T-helper 2 cell treated with Interferon-gamma antibody and Interleukin-4, amounts not matched to agents 5 μg/mL and 100 μg/mL, for 36 hours (primary cell): ENCODE data around the gene SYNJ2.

ENCODE experiments used
- DNase-seq: peaks from one replicate; pipeline ENCODE4 v3.0.0; 2021; ENCODE audit warnings: low spot score
- H3K27ac Mint-ChIP-seq: one replicate; pipeline ENCODE4 v1.8.0; 2021; ENCODE audit warnings: mild to moderate bottlenecking, mixed read lengths
- H3K27me3 Mint-ChIP-seq: one replicate; pipeline ENCODE4 v1.8.0; 2021; ENCODE audit warnings: low read depth, mixed read lengths
- H3K36me3 Mint-ChIP-seq: one replicate; pipeline ENCODE4 v1.8.0; 2021; ENCODE audit warnings: low read depth, mixed read lengths
- H3K4me1 Mint-ChIP-seq: one replicate; pipeline ENCODE4 v1.8.0; 2021; ENCODE audit warnings: low read depth, mixed read lengths
- H3K4me3 Mint-ChIP-seq: one replicate; pipeline ENCODE4 v1.8.0; 2022; ENCODE audit warnings: mild to moderate bottlenecking, moderate library complexity, mixed read lengths
- H3K9me3 Mint-ChIP-seq: one replicate; pipeline ENCODE4 v1.8.0; 2021; ENCODE audit warnings: mixed read lengths

Gene SYNJ2

DNA sequence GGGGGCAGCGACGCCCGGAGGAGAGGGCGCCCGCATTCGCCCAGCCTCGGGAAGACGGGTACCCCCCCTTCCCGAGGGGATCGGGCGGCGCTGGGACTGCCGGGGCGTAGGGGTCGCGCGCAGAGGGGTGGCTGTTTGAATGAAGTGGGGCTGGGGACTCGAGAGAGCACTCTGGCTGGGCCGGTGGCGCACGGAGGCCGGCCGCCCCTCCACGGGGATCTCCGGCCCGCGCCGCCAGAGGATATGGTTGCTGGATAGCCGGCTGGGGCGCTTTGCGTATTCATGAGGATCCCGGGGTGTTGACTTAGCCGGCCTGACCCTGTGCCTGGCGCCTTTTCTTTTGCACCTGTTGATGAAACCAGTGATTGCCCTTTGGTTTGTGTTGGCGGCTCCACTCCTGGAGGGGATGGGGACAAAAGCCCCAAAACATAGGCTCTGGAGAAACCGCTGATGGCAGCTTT is 469 bp downstream of the SYNJ2 start:
- Mint-ChIP-seq H3K4me1 (peaks cover 38% of the 10 kb centered on the region), H3K4me3 (peak overlapping the region; percentile 96), H3K27ac (peak overlapping the region; percentile 84), H3K36me3 (no peaks in the 10 kb centered on the region), H3K27me3 (peaks cover 17% of the 10 kb centered on the region), H3K9me3 (no peaks in the 10 kb centered on the region)
- DNase-seq: peak; percentile 32

DNA sequence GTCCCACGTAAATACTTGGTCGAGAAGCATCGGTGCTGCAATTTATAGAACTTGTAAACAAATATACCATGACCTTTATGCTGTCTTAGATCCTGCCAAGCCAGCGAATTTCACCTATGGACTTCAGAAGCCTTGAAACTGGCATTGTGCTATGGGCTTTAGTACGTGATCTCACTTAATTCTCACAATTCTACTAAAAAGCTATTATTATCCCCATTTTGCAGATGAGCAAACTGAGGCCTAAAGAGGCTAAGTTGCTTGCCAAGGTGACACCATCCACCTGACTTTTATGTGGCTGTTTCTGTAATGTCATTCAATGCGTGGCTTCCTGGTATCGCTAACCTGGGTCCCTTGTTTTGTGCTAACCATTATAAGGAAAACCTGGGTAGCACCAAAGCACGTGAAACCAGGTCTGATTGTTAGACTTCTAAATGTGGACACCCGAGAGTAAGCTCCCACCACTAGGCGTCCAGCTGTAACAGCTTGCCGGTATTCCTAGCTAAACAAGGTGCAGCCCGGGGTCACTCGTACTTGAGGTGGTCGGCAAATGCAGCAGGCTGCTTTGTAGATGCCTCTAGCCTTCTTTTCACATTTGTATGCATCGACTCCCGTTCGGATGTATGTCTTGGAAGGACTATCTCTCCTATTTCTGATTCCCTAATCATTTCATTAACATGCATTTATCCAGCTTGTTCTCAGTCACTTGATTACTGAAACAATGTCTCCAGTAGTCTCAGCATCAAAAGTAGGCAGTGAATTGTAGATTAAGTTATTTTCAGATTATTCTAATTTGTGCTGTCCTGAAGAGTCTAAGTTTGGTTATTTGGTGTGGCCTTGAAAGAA is 1.1 kb downstream of the SYNJ2 start:
- Mint-ChIP-seq H3K9me3 (no peaks in the 10 kb centered on the region), H3K27me3 (peaks cover 11% of the 10 kb centered on the region), H3K36me3 (no peaks in the 10 kb centered on the region), H3K4me1 (peaks cover 37% of the 10 kb centered on the region), H3K4me3 (peak overlapping the region; percentile 96), H3K27ac (peak overlapping the region; percentile 84)
- DNase-seq: no peak

DNA sequence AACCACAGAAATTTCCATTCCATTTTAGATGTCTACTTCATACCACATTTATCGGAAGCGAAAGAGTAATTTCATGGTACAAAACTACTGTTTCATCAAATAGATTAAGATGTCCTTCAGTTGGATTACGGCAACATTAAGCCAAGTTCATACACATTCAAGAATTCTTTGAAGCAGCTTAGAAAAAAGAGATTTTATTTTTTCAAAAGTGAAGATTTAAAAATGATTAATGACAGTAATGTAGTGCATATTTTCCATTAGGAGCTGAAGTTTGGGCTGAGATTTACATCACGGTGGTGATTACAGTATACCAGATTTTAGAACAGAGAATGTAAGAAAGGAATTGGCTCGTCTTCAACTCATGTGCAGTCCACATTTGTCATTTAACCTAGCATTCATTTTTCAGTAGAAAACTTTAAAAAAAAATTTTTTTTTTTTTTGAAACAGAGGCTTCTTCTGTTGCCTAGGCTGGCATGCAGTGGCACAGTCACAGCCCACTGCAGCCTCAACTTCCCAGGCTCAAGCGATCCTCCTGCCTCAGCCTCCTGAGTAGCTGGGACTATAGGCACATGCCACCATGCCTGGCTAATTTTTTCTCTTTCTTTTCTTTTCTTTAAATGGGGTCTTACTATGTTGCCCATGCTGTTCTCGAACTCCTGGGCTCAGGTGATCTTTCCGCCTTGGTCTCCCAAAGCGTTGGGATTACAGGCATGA is 1.9 kb downstream of the SYNJ2 start:
- H3K4me3 Mint-ChIP-seq: peak overlapping the region; percentile 96
- no peak for DNase-seq
- H3K27me3 Mint-ChIP-seq: peaks cover 7% of the 10 kb centered on the region
- H3K36me3 Mint-ChIP-seq: no peaks in the 10 kb centered on the region
- H3K27ac Mint-ChIP-seq: peak overlapping the region; percentile 62
- H3K4me1 Mint-ChIP-seq: peaks cover 37% of the 10 kb centered on the region
- H3K9me3 Mint-ChIP-seq: no peaks in the 10 kb centered on the region

DNA sequence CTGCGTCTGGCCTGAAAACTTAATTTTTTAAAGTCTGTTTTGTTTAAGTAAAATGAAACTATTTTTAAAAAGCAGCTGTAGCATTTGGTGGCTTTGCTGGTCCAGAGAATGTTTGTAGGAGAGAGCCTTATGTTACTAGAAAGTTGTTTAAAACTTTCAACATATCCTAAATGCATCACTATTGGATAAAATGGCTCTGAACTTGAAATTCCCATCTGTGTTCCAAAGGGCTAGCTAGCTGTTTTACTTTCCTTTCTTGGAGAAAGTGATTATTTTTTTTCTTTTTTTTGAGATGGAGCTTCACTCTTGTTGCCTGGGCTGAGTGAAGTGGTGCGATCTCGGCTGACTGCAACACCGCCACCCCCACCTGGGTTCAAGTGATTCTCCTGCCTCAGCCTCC is 2.5 kb downstream of the SYNJ2 start:
- H3K4me1 Mint-ChIP-seq: peaks cover 37% of the 10 kb centered on the region

DNA sequence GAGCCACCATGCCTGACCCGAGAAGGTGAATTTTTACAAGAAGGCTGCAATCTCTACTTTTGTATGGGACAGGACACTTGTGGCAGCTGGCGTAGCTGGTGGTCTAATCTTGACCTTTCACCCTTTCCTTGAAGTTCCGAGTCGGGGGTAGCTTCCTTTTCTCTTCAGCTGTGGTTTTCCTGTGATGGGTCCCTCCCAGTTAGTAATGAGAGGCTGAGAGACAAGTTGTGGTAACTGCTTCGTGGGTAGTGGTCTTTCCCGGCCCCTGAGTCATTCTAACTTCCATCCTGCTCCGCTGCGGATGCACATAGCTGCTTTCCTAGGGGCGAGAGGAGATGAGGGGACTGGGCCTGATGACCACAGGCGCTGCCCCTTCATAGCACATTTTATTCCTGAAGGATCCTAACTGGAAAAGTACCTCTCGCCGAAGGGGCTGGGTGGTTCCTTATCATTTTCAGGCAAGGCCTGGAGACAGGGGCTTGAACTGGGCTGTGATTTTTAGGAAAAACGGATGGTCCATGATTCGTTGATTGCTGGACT is 3.1 kb downstream of the SYNJ2 start:
- peak overlapping the region; percentile 67 for H3K4me3 Mint-ChIP-seq
- no peak for DNase-seq
- H3K36me3 Mint-ChIP-seq: no peaks in the 10 kb centered on the region
- H3K27ac Mint-ChIP-seq: no peak overlapping the region
- H3K9me3 Mint-ChIP-seq: no peaks in the 10 kb centered on the region
- peaks cover 7% of the 10 kb centered on the region for H3K27me3 Mint-ChIP-seq
- H3K4me1 Mint-ChIP-seq: peaks cover 35% of the 10 kb centered on the region

More for the DNA sequence above, 2.5 kb downstream of the SYNJ2 start:
- peak overlapping the region; percentile 67 for H3K4me3 Mint-ChIP-seq
- no peaks in the 10 kb centered on the region for H3K9me3 Mint-ChIP-seq
- DNase-seq: no peak
- H3K27ac Mint-ChIP-seq: peak overlapping the region; percentile 62
- H3K36me3 Mint-ChIP-seq: no peaks in the 10 kb centered on the region
- H3K27me3 Mint-ChIP-seq: peaks cover 7% of the 10 kb centered on the region

DNA sequence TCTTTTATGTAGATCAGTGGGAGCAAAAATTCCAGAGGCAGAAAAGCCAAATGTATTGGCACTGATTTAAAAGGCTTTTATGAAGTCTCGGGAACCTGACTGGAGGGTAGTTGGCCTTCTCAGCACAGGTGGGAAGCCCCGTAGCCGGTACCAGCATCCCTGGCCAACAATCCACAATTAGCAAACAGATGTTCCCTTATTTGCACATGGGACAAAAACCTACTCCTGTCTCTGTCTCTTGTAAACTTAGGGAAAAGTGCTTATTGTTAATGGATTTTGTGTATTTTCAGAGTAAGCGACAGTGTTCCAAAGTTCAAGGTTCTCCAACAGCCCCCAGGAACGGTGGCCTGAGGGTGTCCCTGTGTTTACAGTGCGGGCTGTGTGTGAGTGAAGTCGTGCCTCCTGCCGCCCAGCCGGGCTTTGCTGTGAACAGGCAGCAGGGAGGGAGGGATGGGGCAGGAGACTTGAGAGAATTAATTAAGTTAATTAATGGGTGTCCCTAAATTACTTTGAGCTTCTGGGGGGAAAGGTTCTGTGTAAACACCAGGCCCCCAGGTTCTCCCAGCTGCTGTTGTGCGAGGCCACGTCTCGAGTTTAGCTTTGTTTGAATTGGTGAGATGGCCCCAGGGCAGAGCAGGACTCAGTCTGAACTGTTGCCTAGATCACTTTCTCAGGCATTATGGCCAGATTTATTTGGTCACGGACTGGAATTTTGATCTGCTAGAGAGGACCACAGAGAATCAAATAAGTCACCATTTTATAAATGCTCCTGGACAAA is 3.9 kb downstream of the SYNJ2 start:
- H3K27ac Mint-ChIP-seq: no peak overlapping the region
- H3K27me3 Mint-ChIP-seq: peaks cover 4% of the 10 kb centered on the region
- no peaks in the 10 kb centered on the region for H3K36me3 Mint-ChIP-seq
- H3K4me3 Mint-ChIP-seq: no peak overlapping the region
- no peaks in the 10 kb centered on the region for H3K9me3 Mint-ChIP-seq
- DNase-seq: no peak
- H3K4me1 Mint-ChIP-seq: peaks cover 35% of the 10 kb centered on the region

DNA sequence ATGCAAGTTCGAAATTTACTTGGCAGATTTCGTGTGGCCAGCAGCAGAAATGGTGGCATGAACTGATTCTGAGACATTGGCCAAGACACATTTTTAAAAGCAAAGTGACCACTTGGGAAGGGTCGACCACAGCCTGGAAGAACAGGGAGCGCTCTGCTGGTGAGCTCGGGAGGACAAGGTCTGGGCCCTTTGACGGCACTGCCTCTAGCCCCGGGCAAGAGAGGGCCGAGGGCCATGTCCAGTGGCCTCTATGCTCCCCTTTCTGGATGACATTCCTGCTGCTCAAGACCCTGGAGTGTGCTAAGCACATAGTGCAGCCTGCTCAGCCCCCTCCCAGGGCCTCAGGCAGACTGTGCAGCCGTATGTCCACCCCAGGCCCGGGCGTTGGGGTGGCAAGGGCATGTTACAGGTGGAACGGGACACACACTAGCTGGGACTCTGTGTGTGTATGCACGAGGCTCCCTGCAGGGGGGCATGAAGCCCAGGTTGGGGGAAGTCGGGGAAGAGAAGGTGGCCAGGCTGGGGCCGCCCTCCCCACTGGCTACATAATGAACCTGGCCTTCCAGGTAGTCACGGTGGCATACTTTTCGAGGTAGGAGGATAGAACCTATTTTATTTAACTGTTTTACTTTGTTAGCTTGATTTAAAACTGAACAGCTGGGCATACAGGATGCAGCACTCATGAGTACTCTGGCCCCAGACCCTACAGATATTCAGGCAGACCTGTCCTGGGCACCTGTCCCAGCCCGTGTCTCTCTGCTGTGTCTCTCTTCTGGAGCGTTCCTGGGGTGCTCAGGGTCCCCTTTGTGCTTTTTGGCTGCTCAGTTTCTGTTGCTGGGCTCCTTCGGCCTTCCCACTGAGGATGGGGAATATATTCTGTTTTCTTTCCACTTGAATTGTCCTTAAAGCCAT is 6.4 kb downstream of the SYNJ2 start:
- Mint-ChIP-seq H3K9me3 (no peaks in the 10 kb centered on the region), H3K36me3 (peaks cover 3% of the 10 kb centered on the region), H3K27ac (no peak overlapping the region), H3K27me3 (peaks cover 2% of the 10 kb centered on the region), H3K4me3 (no peak overlapping the region), H3K4me1 (peaks cover 35% of the 10 kb centered on the region)
- DNase-seq: no peak

DNA sequence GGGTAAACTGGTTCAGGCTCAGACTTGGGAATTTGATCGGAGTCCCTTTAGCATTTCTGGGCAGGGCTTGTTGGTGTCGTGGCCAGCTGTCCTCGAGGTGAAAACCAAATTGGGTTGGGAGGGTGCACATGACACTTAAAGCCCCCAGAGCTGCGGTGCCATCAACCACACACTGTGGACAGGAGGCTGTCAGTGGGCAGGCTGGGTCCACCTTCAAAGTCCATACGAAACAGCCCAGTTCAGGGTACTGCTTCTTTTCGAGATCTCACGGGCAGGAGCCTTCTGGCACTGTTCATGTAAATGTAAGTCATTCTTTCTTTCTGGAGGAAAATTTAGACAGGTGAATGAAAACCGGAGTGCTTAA is 7.0 kb downstream of the SYNJ2 start:
- Mint-ChIP-seq H3K27me3 (no peaks in the 10 kb centered on the region), H3K9me3 (no peaks in the 10 kb centered on the region), H3K4me1 (peaks cover 30% of the 10 kb centered on the region), H3K4me3 (no peak overlapping the region), H3K27ac (no peak overlapping the region), H3K36me3 (peaks cover 3% of the 10 kb centered on the region)
- no peak for DNase-seq

DNA sequence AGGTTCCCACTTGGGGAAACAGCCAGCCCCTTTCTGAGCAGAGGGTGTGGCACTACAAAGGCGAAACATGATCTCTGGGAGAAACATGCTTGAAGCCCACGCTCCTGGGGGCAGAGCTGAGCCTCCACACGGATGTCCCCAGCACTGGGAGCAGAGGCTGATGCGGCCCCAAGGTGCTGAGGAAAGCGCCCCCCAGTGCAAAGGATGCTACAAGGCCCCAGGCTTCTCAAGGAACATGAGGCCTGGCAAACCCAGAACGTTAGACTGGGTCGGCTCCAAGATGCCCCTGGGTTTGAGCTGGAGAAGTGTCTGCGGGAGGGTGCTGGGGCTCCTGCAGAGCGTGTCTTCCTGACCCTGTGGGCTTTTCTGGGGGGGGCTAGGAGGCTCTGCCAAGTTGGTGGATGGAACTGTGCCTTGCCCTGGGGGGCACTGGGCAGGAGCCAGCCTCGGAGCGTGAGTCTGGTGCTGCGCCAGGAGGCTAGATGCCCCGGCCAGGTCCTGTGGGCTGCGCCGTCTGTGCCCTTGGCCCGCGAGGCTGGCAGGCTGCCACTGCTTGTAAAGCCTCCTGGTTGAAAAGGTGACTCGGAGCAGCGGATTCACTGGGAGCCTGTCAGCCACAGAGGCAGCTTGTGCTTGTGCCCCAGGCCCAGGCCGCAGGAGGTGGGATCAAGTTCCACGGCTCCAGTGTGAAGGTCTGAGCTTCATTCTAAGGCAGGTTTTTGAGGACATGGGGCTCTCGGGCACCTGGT is 8.1 kb downstream of the SYNJ2 start:
- Mint-ChIP-seq H3K4me1 (peaks cover 24% of the 10 kb centered on the region), H3K27me3 (no peaks in the 10 kb centered on the region), H3K4me3 (peak overlapping the region; percentile 80), H3K36me3 (peaks cover 3% of the 10 kb centered on the region), H3K9me3 (no peaks in the 10 kb centered on the region), H3K27ac (no peak overlapping the region)
- no peak for DNase-seq

DNA sequence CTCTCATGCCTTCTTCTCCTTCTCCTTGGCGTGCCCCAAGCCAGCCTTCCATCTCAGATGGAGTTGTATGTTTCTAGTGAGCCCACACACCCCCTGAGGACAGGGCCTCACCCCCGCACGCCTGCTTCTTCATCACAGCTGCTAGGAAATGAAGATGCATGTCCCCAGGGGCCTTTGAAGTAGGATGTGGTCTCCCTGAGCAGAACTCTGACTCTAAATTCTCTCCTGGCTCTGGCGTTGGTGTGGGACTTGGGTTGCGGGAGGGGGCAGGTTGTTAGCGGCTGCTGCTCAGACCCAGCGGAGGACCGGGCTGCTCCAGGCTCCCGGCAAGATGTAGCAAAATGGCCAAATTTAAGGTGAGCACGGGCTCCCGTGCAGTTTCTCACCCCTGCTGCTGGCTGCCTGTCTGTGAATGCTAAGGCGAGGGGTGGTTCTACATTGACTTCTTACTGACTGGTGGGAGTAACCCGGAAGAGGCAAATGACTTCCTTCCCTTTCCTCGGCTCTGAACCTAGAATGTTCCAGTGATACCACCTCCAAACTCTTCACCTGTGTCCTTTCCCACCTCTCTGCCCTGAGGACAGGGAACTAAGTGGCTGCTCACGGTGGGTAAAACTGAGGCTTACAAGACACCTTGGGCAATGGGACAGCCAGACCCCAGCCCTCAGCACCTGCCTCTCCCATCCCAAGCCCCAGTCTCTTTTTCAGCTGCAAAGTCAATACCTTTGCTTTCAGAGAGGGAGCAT is 8.8 kb downstream of the SYNJ2 start:
- no peak for DNase-seq

DNA sequence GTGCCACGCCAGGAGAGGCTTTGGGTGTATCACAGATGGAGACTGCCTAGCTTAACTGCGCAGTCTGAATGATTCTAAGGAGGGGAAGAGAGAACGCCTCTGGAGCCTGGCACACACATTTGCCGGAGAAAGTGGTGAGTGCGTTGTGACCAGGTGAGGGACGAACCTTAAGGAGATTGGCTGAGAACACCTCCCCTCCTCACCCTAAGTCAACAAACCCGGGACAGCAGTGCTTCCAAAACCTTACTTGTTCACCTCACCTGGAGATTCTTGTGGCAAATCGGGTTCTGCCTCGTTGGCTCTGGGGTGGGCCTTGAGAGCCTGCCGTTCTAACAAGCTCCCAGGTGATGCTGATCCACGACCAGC is 9.4 kb downstream of the SYNJ2 start:
- H3K4me1 Mint-ChIP-seq: peaks cover 19% of the 10 kb centered on the region
- H3K27ac Mint-ChIP-seq: no peak overlapping the region
- no peak for DNase-seq

More for the DNA sequence above, 8.8 kb downstream of the SYNJ2 start:
- H3K4me3 Mint-ChIP-seq: peak overlapping the region; percentile 80
- H3K27me3 Mint-ChIP-seq: no peaks in the 10 kb centered on the region
- H3K36me3 Mint-ChIP-seq: peaks cover 3% of the 10 kb centered on the region
- no peaks in the 10 kb centered on the region for H3K9me3 Mint-ChIP-seq
- H3K4me1 Mint-ChIP-seq: peaks cover 18% of the 10 kb centered on the region
- H3K27ac Mint-ChIP-seq: peak overlapping the region; percentile 55

DNA sequence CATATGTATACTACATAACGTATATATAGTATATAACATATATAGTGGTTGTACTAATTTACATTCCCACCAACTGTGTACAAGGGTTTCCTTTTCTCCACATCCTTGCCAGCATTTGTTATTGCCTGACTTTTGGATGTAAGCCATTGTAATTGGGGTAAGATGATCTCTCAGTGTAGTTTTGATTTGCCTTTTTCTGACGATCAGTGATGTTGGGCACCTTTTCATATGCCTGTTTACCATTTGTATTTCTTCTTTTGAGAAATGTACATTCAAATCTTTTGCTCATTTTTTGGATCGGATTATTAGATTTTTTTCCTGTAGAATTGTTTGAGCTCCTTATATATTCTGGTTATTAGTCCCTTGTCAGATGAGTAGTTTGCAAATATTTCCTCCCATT is 11.4 kb downstream of the SYNJ2 start:
- no peak for DNase-seq
- Mint-ChIP-seq H3K27ac (no peak overlapping the region), H3K4me1 (peaks cover 22% of the 10 kb centered on the region), H3K9me3 (no peaks in the 10 kb centered on the region), H3K36me3 (peaks cover 3% of the 10 kb centered on the region), H3K27me3 (no peaks in the 10 kb centered on the region), H3K4me3 (no peak overlapping the region)

More for the DNA sequence above, 9.4 kb downstream of the SYNJ2 start:
- Mint-ChIP-seq H3K36me3 (peaks cover 3% of the 10 kb centered on the region), H3K9me3 (no peaks in the 10 kb centered on the region), H3K4me3 (no peak overlapping the region), H3K27me3 (no peaks in the 10 kb centered on the region)
